Panc1 (cell line): ENCODE data around the gene APOLD1. TPM values are rescaled to one million over a fixed set of nuclear protein-coding genes. Genes with fewer than 3 reads are reported as not detected.
A peak's percentile ranks its signal among the peaks of the same experiment; 100 is the strongest.

Source experiments
- ATAC-seq: fragments of 200-7000 bp; cut with Tn5 transposase; 2 replicates; pipeline ENCODE4 v1.9.1; 2020; ENCODE audit warnings: mild to moderate bottlenecking, moderate library complexity
- BruUV-seq: library from RNA; stranded (reverse); fragments of 400-500 nt; replicated peaks from 2 replicates; lab custom pipeline; 2021; lab: Mats Ljungman, UMichigan
- CTCF ChIA-PET: fragments of 300-600 bp; sonication (Branson Sonifier 250); formaldehyde crosslinking; loops from one replicate; lab custom pipeline; 2022; ENCODE audit warnings: antibody characterized with exemption; lab: Charles Lee
- POLR2A ChIA-PET: fragments of 300-600 bp; sonication (Branson Sonifier 250); formaldehyde crosslinking; loops from one replicate; lab custom pipeline; 2022; ENCODE audit warnings: antibody characterized with exemption; lab: Charles Lee
- DNase-seq: peaks from one replicate; pipeline ENCODE4 v3.0.0-alpha.2; 2010; ENCODE audit warnings: low read depth, low spot score
- H3K27ac ChIP-seq: 2 replicates; pipeline ENCODE4 v1.5.1; 2011; ENCODE audit warnings: mild to moderate bottlenecking, low read length, inconsistent platforms
- H3K27me3 ChIP-seq: fragments of 200-500 bp; sonication (Bioruptor generic); 2 replicates; pipeline ENCODE4 v1.6.0; 2014; ENCODE audit warnings: low read length, inconsistent platforms; ENCODE audit not compliant: control insufficient read depth, insufficient read depth
- H3K36me3 ChIP-seq: fragments of 200-500 bp; sonication (Bioruptor generic); 2 replicates; pipeline ENCODE4 v1.5.1; 2014; ENCODE audit warnings: inconsistent platforms, mild to moderate bottlenecking, low read length, moderate library complexity; ENCODE audit not compliant: control insufficient read depth, insufficient read depth
- H3K4me1 ChIP-seq: 2 replicates; pipeline ENCODE4 v1.5.1; 2011; ENCODE audit warnings: inconsistent platforms, mild to moderate bottlenecking, low read length, moderate library complexity; ENCODE audit not compliant: control insufficient read depth, insufficient read depth
- H3K4me3 ChIP-seq, 2 experiments: 2 replicates each; pipeline ENCODE4 v1.5.1; 2011 to 2012; ENCODE audit warnings: low read depth in 2 of 2, low read length in 2 of 2, mild to moderate bottlenecking in 2 of 2, inconsistent platforms in 1 of 2, moderate library complexity in 1 of 2
- H3K9me3 ChIP-seq: fragments of 200-500 bp; sonication (Bioruptor generic); 2 replicates; pipeline ENCODE4 v1.5.1; 2014; ENCODE audit warnings: low read depth, mild to moderate bottlenecking, inconsistent platforms, low read length, moderate library complexity; ENCODE audit not compliant: control insufficient read depth, insufficient read depth
- CTCF ChIP-seq: fragments of 450-650 bp; IDR thresholded peaks from 2 replicates; pipeline ENCODE4 v1.5.1; 2017; ENCODE audit warnings: mild to moderate bottlenecking
- POLR2AphosphoS5 ChIP-seq: IDR thresholded peaks from 2 replicates; pipeline ENCODE4 v1.6.1; 2012; ENCODE audit warnings: mild to moderate bottlenecking, low read depth, low read length, moderate library complexity
- REST ChIP-seq, 2 experiments: IDR thresholded peaks; 2 replicates each; pipeline ENCODE4 v1.6.1; 2011 to 2012; ENCODE audit warnings: low read depth in 2 of 2, control low read depth in 1 of 2, low read length in 1 of 2, mild to moderate bottlenecking in 1 of 2, moderate library complexity in 1 of 2; ENCODE audit not compliant: insufficient read depth in 1 of 2
- SIN3A ChIP-seq: IDR thresholded peaks from 2 replicates; pipeline ENCODE4 v1.6.1; 2012; ENCODE audit warnings: low read depth, mild to moderate bottlenecking, low read length, moderate library complexity, borderline replicate concordance; ENCODE audit not compliant: insufficient read depth
- TCF7L2 ChIP-seq: IDR thresholded peaks from 2 replicates; pipeline ENCODE4 v1.6.1; 2011; ENCODE audit warnings: mild to moderate bottlenecking, low read depth, low read length, inconsistent platforms
- in situ Hi-C: cut with HindIII; loops from 2 replicates; pipeline ENCODE4 v1.10.0; 2016; ENCODE audit warnings: low sequenced_read_pairs, low pct_unique_long_range_greater_than_20kb
- intact Hi-C: fragments of 100-400 bp; cut with micrococcal nuclease; formaldehyde crosslinking; loops from one replicate; pipeline ENCODE4 v1.10.0; 2022; ENCODE audit not compliant: unreplicated experiment
- total RNA-seq: library from RNA; stranded (reverse); gene quantifications from one replicate; pipeline ENCODE4 v1.2.1, GENCODE V29; 2021; ENCODE audit not compliant: unreplicated experiment

The APOLD1 gene
- total RNA-seq, 1 experiment from 2014 or later: 4.1 TPM

GRCh38 chr12:12835378-12836146 lies 50.1 kb downstream of the APOLD1 start:
- Histone ChIP-seq H3K36me3 (peaks cover 6% of the 10 kb centered on the region; the same call in 1 of the 2 replicates), H3K4me1 (peaks cover 48% of the 10 kb centered on the region), H3K27me3 (no peaks in the 10 kb centered on the region), H3K4me3 (no peak overlapping the region), H3K9me3 (no peaks in the 10 kb centered on the region), H3K27ac (peak overlapping the region; percentile 93)
- POLR2A ChIA-PET: no interaction called here
- BruUV-seq: no TSS peak
- TF ChIP-seq POLR2AphosphoS5 (no peak; the same call in 1 of the 2 replicates), SIN3A (no peak), TCF7L2 (no peak), CTCF (no peak), REST (IDR thresholded peaks at IDR 0.05; ENCODE audit: insufficient read depth in 1 of 2, low read depth in 2 of 2, low read length in 1 of 2) (no peak)
- in situ Hi-C loops: no loop called here
- intact Hi-C loops: no loop called here
- CTCF ChIA-PET: no interaction called here
- no peak for DNase-seq
- peak; percentile 24; the same call in 1 of the 2 replicates for ATAC-seq

GRCh38 chr12:12836571-12836970 lies 51.1 kb downstream of the APOLD1 start:
- Histone ChIP-seq H3K27me3 (no peaks in the 10 kb centered on the region), H3K4me1 (peaks cover 55% of the 10 kb centered on the region), H3K36me3 (peaks cover 6% of the 10 kb centered on the region; the same call in 1 of the 2 replicates), H3K27ac (peak overlapping the region; percentile 93), H3K4me3 (no peak overlapping the region), H3K9me3 (no peaks in the 10 kb centered on the region)
- DNase-seq: no peak
- POLR2A ChIA-PET: interaction anchor here (0.6 kb wide), 2 partner anchors 37 to 48 kb away, joined by 3 to 5 read pairs; no protein-coding TSS in a partner anchor
- ATAC-seq: no peak; the same call in 1 of the 2 replicates
- intact Hi-C loops (no loop called here), in situ Hi-C loops (no loop called here)
- no TSS peak for BruUV-seq
- CTCF ChIA-PET: interaction anchor here (0.6 to 0.7 kb wide), 2 partner anchors 36 to 44 kb away, joined by 3 to 6 read pairs; no protein-coding TSS in a partner anchor
- TF ChIP-seq REST (IDR thresholded peaks at IDR 0.05; ENCODE audit: insufficient read depth in 1 of 2, low read depth in 2 of 2, low read length in 1 of 2) (no peak), SIN3A (no peak), TCF7L2 (no peak), CTCF (no peak)
